H9 (cell line): ENCODE results near the gene MYNN. TPM values are rescaled to one million over a fixed set of nuclear protein-coding genes. Genes with fewer than 3 reads are reported as not detected.

Source experiments
- DNase-seq: peaks from one replicate; pipeline ENCODE4 v3.0.0-alpha.2; 2017
- H2AFZ ChIP-seq: one replicate; pipeline ENCODE4 v1.6.1; 2013; ENCODE audit warnings: mild to moderate bottlenecking, low read length, control low read depth, moderate library complexity
- H2AK5ac ChIP-seq: 2 replicates; pipeline ENCODE4 v1.6.1; 2013; ENCODE audit warnings: low read length, control low read depth, mixed read lengths; ENCODE audit not compliant: insufficient read length
- H2BK120ac ChIP-seq: one replicate; pipeline ENCODE4 v1.6.1; 2013; ENCODE audit warnings: low read depth, mild to moderate bottlenecking, low read length, control low read depth, inconsistent platforms; ENCODE audit not compliant: poor library complexity, severe bottlenecking
- H2BK12ac ChIP-seq: 2 replicates; pipeline ENCODE4 v1.6.1; 2013; ENCODE audit warnings: low read length, control low read depth, mixed read lengths, low read depth; ENCODE audit not compliant: insufficient read length
- H2BK15ac ChIP-seq: 2 replicates; pipeline ENCODE4 v1.6.1; 2013; ENCODE audit warnings: low read depth, low read length, control low read depth
- H2BK20ac ChIP-seq: one replicate; pipeline ENCODE4 v1.6.1; 2013; ENCODE audit warnings: low read depth, mild to moderate bottlenecking, low read length, control low read depth, inconsistent platforms; ENCODE audit not compliant: poor library complexity, severe bottlenecking
- H2BK5ac ChIP-seq: 2 replicates; pipeline ENCODE4 v1.6.1; 2013; ENCODE audit warnings: low read length, control low read depth, mixed read lengths; ENCODE audit not compliant: insufficient read length
- H3K14ac ChIP-seq: 2 replicates; pipeline ENCODE4 v1.6.1; 2013; ENCODE audit warnings: low read length, control low read depth; ENCODE audit not compliant: insufficient read depth
- H3K18ac ChIP-seq: 2 replicates; pipeline ENCODE4 v1.6.1; 2013; ENCODE audit warnings: low read depth, mild to moderate bottlenecking, mixed read lengths, low read length, control low read depth; ENCODE audit not compliant: insufficient read length
- H3K23ac ChIP-seq: 2 replicates; pipeline ENCODE4 v1.6.1; 2013; ENCODE audit warnings: low read length, control low read depth, mixed read lengths, low read depth; ENCODE audit not compliant: insufficient read length
- H3K23me2 ChIP-seq: 2 replicates; pipeline ENCODE4 v1.6.1; 2013; ENCODE audit warnings: low read depth, mild to moderate bottlenecking, mixed read lengths, low read length, control low read depth; ENCODE audit not compliant: insufficient read length, poor library complexity, severe bottlenecking
- H3K27ac ChIP-seq: 2 replicates; pipeline ENCODE4 v1.5.1; 2013; ENCODE audit warnings: low read length, control low read depth, mixed read lengths, low read depth; ENCODE audit not compliant: insufficient read length
- H3K27me3 ChIP-seq: 2 replicates; pipeline ENCODE4 v1.6.1; 2013; ENCODE audit warnings: low read length, control low read depth, inconsistent platforms; ENCODE audit not compliant: insufficient read depth
- H3K4ac ChIP-seq: 2 replicates; pipeline ENCODE4 v1.6.1; 2013; ENCODE audit warnings: low read depth, mild to moderate bottlenecking, control low read depth, inconsistent platforms, low read length, moderate library complexity
- H3K4me1 ChIP-seq: 2 replicates; pipeline ENCODE4 v1.6.1; 2013; ENCODE audit warnings: low read length, control low read depth, inconsistent platforms; ENCODE audit not compliant: insufficient read depth
- H3K4me2 ChIP-seq: 2 replicates; pipeline ENCODE4 v1.6.1; 2013; ENCODE audit warnings: low read length, control low read depth, mixed read lengths; ENCODE audit not compliant: insufficient read length, insufficient read depth
- H3K56ac ChIP-seq: 2 replicates; pipeline ENCODE4 v1.6.1; 2013; ENCODE audit warnings: low read depth, mild to moderate bottlenecking, mixed read lengths, low read length, control low read depth; ENCODE audit not compliant: insufficient read length
- H3K79me1 ChIP-seq: 2 replicates; pipeline ENCODE4 v1.6.1; 2013; ENCODE audit warnings: low read depth, mild to moderate bottlenecking, moderate library complexity, low read length, control low read depth, inconsistent platforms; ENCODE audit not compliant: insufficient read depth, poor library complexity, severe bottlenecking
- H3K79me2 ChIP-seq: 2 replicates; pipeline ENCODE4 v1.6.1; 2013; ENCODE audit warnings: low read length, control low read depth, inconsistent platforms; ENCODE audit not compliant: insufficient read depth
- H3K9ac ChIP-seq: 2 replicates; pipeline ENCODE4 v1.6.1; 2013; ENCODE audit warnings: low read length, control low read depth, mixed read lengths; ENCODE audit not compliant: insufficient read length; ENCODE audit errors: extremely low read depth
- H3K9me3 ChIP-seq: one replicate; pipeline ENCODE4 v1.6.1; 2013; ENCODE audit warnings: low read depth, low read length, inconsistent platforms; ENCODE audit not compliant: control insufficient read depth
- H3T11ph ChIP-seq: one replicate; pipeline ENCODE4 v1.6.1; 2013; ENCODE audit warnings: mild to moderate bottlenecking, low read length, control low read depth, inconsistent platforms
- H4K20me1 ChIP-seq: one replicate; pipeline ENCODE4 v1.6.1; 2013; ENCODE audit not compliant: control insufficient read depth, insufficient read length, insufficient read depth
- H4K5ac ChIP-seq: 2 replicates; pipeline ENCODE4 v1.6.1; 2013; ENCODE audit warnings: low read depth, mild to moderate bottlenecking, mixed read lengths, low read length, control low read depth; ENCODE audit not compliant: insufficient read length
- H4K8ac ChIP-seq: replicated peaks from 2 replicates; pipeline ENCODE4 v1.6.1; 2013; ENCODE audit warnings: low read length, control low read depth, mixed read lengths, low read depth; ENCODE audit not compliant: insufficient read length
- H4K91ac ChIP-seq: 2 replicates; pipeline ENCODE4 v1.6.1; 2013; ENCODE audit warnings: low read depth, mild to moderate bottlenecking, moderate library complexity, mixed read lengths, low read length, control low read depth; ENCODE audit not compliant: insufficient read length
- H3K27ac Mint-ChIP-seq, 3 experiments: 2 replicates in 2 of 3; 3 replicates in 1 of 3; pipeline ENCODE4 v1.8.0; 2020 to 2021; ENCODE audit warnings: mixed read lengths in 3 of 3, mild to moderate bottlenecking in 1 of 3, moderate library complexity in 1 of 3
- H3K27me3 Mint-ChIP-seq: 2 replicates; pipeline ENCODE4 v1.8.0; 2021; ENCODE audit warnings: low read depth, mild to moderate bottlenecking, moderate library complexity, mixed read lengths
- H3K36me3 Mint-ChIP-seq, 3 experiments: 2 replicates in 2 of 3; 3 replicates in 1 of 3; pipeline ENCODE4 v1.8.0; 2020 to 2021; ENCODE audit warnings: low read depth in 3 of 3, mixed read lengths in 3 of 3; ENCODE audit not compliant: insufficient read depth in 1 of 3
- H3K4me1 Mint-ChIP-seq, 2 experiments: 2 replicates each; pipeline ENCODE4 v1.8.0; 2020; ENCODE audit warnings: mixed read lengths in 2 of 2
- H3K4me3 Mint-ChIP-seq, 2 experiments: 2 replicates in 1 of 2; 3 replicates in 1 of 2; pipeline ENCODE4 v1.8.0; 2020 to 2021; ENCODE audit warnings: mild to moderate bottlenecking in 2 of 2, mixed read lengths in 2 of 2, moderate library complexity in 1 of 2
- H3K9me3 Mint-ChIP-seq, 2 experiments: 2 replicates in 1 of 2; 3 replicates in 1 of 2; pipeline ENCODE4 v1.8.0; 2020; ENCODE audit warnings: mild to moderate bottlenecking in 2 of 2, mixed read lengths in 2 of 2, moderate library complexity in 1 of 2
- CTCF ChIP-seq: fragments of 200-600 bp; sonication (generic); conservative IDR thresholded peaks from 3 replicates; pipeline ENCODE4 v1.8.0; 2021; ENCODE audit warnings: antibody characterized with exemption, mild to moderate bottlenecking
- WGBS: extraction: QIAGEN DNeasy Blood & Tissue Kit; methylation state at CpG from one replicate; pipeline ENCODE4 v1.1.7; 2013; ENCODE audit warnings: missing lambda C conversion rate, low lambda C conversion rate, mixed read lengths; ENCODE audit not compliant: insufficient read length; ENCODE audit errors: extremely low coverage; 5-methylcytosine and 5-hydroxymethylcytosine counted together
- total RNA-seq: library from RNA; stranded (reverse); gene quantifications from 2 replicates; pipeline ENCODE4 v1.2.1, GENCODE V29; 2021

Gene MYNN
- total RNA-seq, 1 experiment from 2014 or later, result 15.9 TPM

- Histone ChIP-seq H4K8ac (no peak overlapping the region), H3K79me2 (no peaks in the 10 kb centered on the region), H2AFZ (no peak overlapping the region), H2BK15ac (no peak overlapping the region), H2BK120ac (no peak overlapping the region), H2BK12ac (no peak overlapping the region), H3K79me1 (no peaks in the 10 kb centered on the region), H3K23ac (no peak overlapping the region), H2BK20ac (no peak overlapping the region), H4K5ac (no peak overlapping the region), H2AK5ac (no peak overlapping the region), H3K23me2 (no peaks in the 10 kb centered on the region), H3K4me1 (no peaks in the 10 kb centered on the region), H2BK5ac (no peak overlapping the region), H3K27ac (no peak overlapping the region), H4K91ac (no peak overlapping the region), H3T11ph (no peak overlapping the region), H3K9ac (no peak overlapping the region), H4K20me1 (no peaks in the 10 kb centered on the region), H3K18ac (no peak overlapping the region), H3K4me2 (no peak overlapping the region), H3K4ac (no peak overlapping the region), H3K56ac (no peak overlapping the region), H3K9me3 (no peaks in the 10 kb centered on the region), H3K27me3 (no peaks in the 10 kb centered on the region), H3K14ac (no peak overlapping the region)
- WGBS, result no CpG with 5 or more reads among the region's 1 CpG
- peaks cover 7 to 11% of the 10 kb centered on the region in 2 experiments for H3K4me1 Mint-ChIP-seq
- TF ChIP-seq CTCF, result no peak
- no peak overlapping the region for H3K27ac Mint-ChIP-seq
- no peaks in the 10 kb centered on the region for H3K27me3 Mint-ChIP-seq
- H3K9me3 Mint-ChIP-seq, result no peaks in the 10 kb centered on the region
- H3K4me3 Mint-ChIP-seq, result no peak overlapping the region
- no peaks in the 10 kb centered on the region for H3K36me3 Mint-ChIP-seq
- no peak for DNase-seq
Measured at GRCh38 chr3:169838511-169839030, 65.4 kb downstream of the MYNN start.

Other genes with a start within 250 kb of the MYNN start
- 0.15 and 0.35 TPM in 2 replicates for gene MECOM, start 109.7 kb upstream of the MYNN start, total RNA-seq
- 12.9 and 14.1 TPM in 2 replicates for gene TERC, start 8.3 kb upstream of the MYNN start, total RNA-seq
- gene ACTRT3, start 3.8 kb upstream of the MYNN start, total RNA-seq, result 5.9 and 6.1 TPM in 2 replicates
- gene LRRIQ4, start 39.5 kb downstream of the MYNN start, total RNA-seq, result 0.26 TPM in 1 of 2 replicates, not detected in the other
- 4.6 and 5.1 TPM in 2 replicates for gene LRRC34, start 39.5 kb downstream of the MYNN start, total RNA-seq
- gene LRRC31, start 96.5 kb downstream of the MYNN start, total RNA-seq, result not detected in 2 replicates
- gene SAMD7, start 138.2 kb downstream of the MYNN start, total RNA-seq, result not detected in 2 replicates
- gene SEC62, start 193.4 kb downstream of the MYNN start, total RNA-seq, result 90.3 and 98.7 TPM in 2 replicates